Epithelial cell of esophagus (primary cell): ENCODE data around the gene TCTN2.
A peak's percentile ranks its signal among the peaks of the same experiment; 100 is the strongest.

Experiments
- DNase-seq: peaks from one replicate; pipeline ENCODE4 v3.0.0; 2010; ENCODE audit warnings: low read depth
- H3K4me3 ChIP-seq: 2 replicates; pipeline ENCODE4 v1.5.1; 2011; ENCODE audit warnings: mild to moderate bottlenecking, low read length, control low read depth
- CTCF ChIP-seq: IDR thresholded peaks from 2 replicates; pipeline ENCODE4 v1.5.1; 2011; ENCODE audit warnings: low read depth, mild to moderate bottlenecking, low read length, control low read depth, inconsistent platforms; ENCODE audit not compliant: insufficient read depth; ENCODE audit errors: missing control alignments

TCTN2 gene

GRCh38 chr12:123723011-123723410, 52.1 kb downstream of the TCTN2 start:
- no peak for TF ChIP-seq CTCF
- H3K4me3 ChIP-seq = no peak overlapping the region
- peak; percentile 72 for DNase-seq

GRCh38 chr12:123723765-123724164, 52.9 kb downstream of the TCTN2 start:
- no peak for TF ChIP-seq CTCF
- DNase-seq = no peak
- H3K4me3 ChIP-seq = no peak overlapping the region

- DNase-seq = no peak
- TF ChIP-seq CTCF = no peak
- H3K4me3 ChIP-seq = no peak overlapping the region
These were observed 55.3 kb downstream of the TCTN2 start for GRCh38 chr12:123726244-123726643.

- H3K4me3 ChIP-seq = no peak overlapping the region
- DNase-seq = no peak
- TF ChIP-seq CTCF = no peak
These were observed 56.0 kb downstream of the TCTN2 start for GRCh38 chr12:123726962-123727361.

GRCh38 chr12:123727878-123728277, 57.0 kb downstream of the TCTN2 start:
- DNase-seq = no peak
- TF ChIP-seq CTCF = no peak
- no peak overlapping the region for H3K4me3 ChIP-seq

GRCh38 chr12:123731596-123731995, 60.7 kb downstream of the TCTN2 start:
- no peak for TF ChIP-seq CTCF
- H3K4me3 ChIP-seq = no peak overlapping the region
- DNase-seq = no peak

- no peak for TF ChIP-seq CTCF
- H3K4me3 ChIP-seq = no peak overlapping the region
- no peak for DNase-seq
These were observed 61.3 kb downstream of the TCTN2 start for GRCh38 chr12:123732251-123732650.
